Measurements from ENCODE around the gene TSKU. TPM values are rescaled to one million over a fixed set of nuclear protein-coding genes. Genes with fewer than 3 reads are reported as not detected.

Gene TSKU
- total and polyA plus RNA-seq, 9 of the 15 experiments (the other 6 are each of a cell fraction or from before 2014, with no cell fraction given), result 0.60 to 11.9 (median 8.4) TPM

DNA sequence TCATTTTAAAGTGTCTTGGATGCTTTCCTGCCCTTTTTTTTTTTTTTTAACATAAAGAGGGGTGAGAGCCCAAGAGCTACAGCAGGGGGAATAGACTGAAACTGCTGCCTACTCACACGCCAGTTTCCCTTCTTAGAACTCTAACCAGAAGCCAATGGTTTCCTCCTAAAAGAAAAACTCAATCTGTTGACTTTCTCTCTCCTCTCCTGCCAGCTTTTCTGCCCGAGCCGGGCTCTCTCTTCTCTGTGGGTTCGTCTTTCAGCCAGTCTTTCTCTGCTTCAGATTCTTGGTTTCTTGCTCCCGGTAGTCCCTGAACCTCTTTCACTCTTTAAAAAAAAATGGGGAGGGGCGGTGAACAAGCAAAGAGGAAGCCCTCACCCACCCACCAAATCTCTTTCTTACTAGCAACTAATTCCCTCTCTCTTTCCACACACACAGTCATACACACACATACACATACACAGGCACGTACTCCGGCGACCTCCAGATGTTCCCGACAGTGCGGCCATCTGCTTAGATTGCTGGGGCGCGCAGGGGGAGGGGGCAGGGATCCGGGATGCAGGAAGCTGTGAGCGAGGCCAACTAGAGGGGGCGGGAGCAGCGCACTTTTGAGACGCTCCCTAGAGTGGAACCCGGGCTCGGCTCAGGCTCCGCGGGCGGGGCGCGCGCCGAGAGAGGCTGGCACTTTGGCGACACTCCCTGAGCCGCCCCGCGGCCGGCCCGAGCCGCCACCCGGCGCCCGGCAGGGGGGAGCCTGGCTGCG, 444 bp upstream of the TSKU start (continued):
- TF ChIP-seq, protein P1, sequence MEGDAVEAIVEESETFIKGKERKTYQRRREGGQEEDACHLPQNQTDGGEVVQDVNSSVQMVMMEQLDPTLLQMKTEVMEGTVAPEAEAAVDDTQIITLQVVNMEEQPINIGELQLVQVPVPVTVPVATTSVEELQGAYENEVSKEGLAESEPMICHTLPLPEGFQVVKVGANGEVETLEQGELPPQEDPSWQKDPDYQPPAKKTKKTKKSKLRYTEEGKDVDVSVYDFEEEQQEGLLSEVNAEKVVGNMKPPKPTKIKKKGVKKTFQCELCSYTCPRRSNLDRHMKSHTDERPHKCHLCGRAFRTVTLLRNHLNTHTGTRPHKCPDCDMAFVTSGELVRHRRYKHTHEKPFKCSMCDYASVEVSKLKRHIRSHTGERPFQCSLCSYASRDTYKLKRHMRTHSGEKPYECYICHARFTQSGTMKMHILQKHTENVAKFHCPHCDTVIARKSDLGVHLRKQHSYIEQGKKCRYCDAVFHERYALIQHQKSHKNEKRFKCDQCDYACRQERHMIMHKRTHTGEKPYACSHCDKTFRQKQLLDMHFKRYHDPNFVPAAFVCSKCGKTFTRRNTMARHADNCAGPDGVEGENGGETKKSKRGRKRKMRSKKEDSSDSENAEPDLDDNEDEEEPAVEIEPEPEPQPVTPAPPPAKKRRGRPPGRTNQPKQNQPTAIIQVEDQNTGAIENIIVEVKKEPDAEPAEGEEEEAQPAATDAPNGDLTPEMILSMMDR (IDR thresholded peaks at IDR 0.05 in 2 of 3, conservative IDR thresholded peaks at IDR 0.05 in 1 of 3; ENCODE audit: insufficient read depth in 2 of 3, low read depth in 1 of 3, low read length in 3 of 3), result no peak; a peak in 1 of 6 replicates
- TF ChIP-seq SNIP1 (IDR thresholded peaks at IDR 0.05; ENCODE audit: low read depth) (no peak), ETS2 (tag; IDR thresholded peaks at IDR 0.05; ENCODE audit: borderline replicate concordance, poor library complexity, severe bottlenecking) (no peak), ZNF146 (CRISPR knock-in tag; IDR thresholded peaks at IDR 0.05; ENCODE audit: unreplicated experiment) (no peak), ZNF24 (IDR thresholded peaks at IDR 0.05) (no peak), TAF7 (tag; IDR thresholded peaks at IDR 0.05) (peak; percentile 51; the same call in 1 of the 2 replicates), ZNF253 (CRISPR knock-in tag; conservative IDR thresholded peaks at IDR 0.05) (no peak), JUN (IDR thresholded peaks at IDR 0.05; ENCODE audit: borderline replicate concordance, low read depth, low read length) (0 out of 2 replicates have a peak, but pooled peaks have one; percentile 10), JUN (CRISPR knock-in tag; IDR thresholded peaks at IDR 0.05; ENCODE audit: borderline replicate concordance) (no peak), ZNF354B (CRISPR knock-in tag; IDR thresholded peaks at IDR 0.05) (no peak), ZNF23 (CRISPR knock-in tag; IDR thresholded peaks at IDR 0.05) (no peak), ZNF239 (CRISPR knock-in tag; IDR thresholded peaks at IDR 0.05) (no peak), CEBPB (tag; IDR thresholded peaks at IDR 0.05) (no peak)
- TF ChIP-seq, protein P2, sequence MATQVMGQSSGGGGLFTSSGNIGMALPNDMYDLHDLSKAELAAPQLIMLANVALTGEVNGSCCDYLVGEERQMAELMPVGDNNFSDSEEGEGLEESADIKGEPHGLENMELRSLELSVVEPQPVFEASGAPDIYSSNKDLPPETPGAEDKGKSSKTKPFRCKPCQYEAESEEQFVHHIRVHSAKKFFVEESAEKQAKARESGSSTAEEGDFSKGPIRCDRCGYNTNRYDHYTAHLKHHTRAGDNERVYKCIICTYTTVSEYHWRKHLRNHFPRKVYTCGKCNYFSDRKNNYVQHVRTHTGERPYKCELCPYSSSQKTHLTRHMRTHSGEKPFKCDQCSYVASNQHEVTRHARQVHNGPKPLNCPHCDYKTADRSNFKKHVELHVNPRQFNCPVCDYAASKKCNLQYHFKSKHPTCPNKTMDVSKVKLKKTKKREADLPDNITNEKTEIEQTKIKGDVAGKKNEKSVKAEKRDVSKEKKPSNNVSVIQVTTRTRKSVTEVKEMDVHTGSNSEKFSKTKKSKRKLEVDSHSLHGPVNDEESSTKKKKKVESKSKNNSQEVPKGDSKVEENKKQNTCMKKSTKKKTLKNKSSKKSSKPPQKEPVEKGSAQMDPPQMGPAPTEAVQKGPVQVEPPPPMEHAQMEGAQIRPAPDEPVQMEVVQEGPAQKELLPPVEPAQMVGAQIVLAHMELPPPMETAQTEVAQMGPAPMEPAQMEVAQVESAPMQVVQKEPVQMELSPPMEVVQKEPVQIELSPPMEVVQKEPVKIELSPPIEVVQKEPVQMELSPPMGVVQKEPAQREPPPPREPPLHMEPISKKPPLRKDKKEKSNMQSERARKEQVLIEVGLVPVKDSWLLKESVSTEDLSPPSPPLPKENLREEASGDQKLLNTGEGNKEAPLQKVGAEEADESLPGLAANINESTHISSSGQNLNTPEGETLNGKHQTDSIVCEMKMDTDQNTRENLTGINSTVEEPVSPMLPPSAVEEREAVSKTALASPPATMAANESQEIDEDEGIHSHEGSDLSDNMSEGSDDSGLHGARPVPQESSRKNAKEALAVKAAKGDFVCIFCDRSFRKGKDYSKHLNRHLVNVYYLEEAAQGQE (IDR thresholded peaks at IDR 0.05; ENCODE audit: borderline replicate concordance), result peak; percentile 96
- TF ChIP-seq, protein P2 (CRISPR knock-in tag; IDR thresholded peaks at IDR 0.05; ENCODE audit: low read depth), result no peak
- TF ChIP-seq, protein P3, sequence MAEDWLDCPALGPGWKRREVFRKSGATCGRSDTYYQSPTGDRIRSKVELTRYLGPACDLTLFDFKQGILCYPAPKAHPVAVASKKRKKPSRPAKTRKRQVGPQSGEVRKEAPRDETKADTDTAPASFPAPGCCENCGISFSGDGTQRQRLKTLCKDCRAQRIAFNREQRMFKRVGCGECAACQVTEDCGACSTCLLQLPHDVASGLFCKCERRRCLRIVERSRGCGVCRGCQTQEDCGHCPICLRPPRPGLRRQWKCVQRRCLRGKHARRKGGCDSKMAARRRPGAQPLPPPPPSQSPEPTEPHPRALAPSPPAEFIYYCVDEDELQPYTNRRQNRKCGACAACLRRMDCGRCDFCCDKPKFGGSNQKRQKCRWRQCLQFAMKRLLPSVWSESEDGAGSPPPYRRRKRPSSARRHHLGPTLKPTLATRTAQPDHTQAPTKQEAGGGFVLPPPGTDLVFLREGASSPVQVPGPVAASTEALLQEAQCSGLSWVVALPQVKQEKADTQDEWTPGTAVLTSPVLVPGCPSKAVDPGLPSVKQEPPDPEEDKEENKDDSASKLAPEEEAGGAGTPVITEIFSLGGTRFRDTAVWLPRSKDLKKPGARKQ (CRISPR knock-in tag; IDR thresholded peaks at IDR 0.05), result no peak

Measured in K562 (cell line).